ENCODE results near the gene CCDC73. TPM values are rescaled to one million over a fixed set of nuclear protein-coding genes. Genes with fewer than 3 reads are reported as not detected.
A peak's percentile ranks its signal among the peaks of the same experiment; 100 is the strongest.

CCDC73 gene
- total and polyA plus RNA-seq, 10 of the 15 experiments (the other 5 are each of a cell fraction or from before 2014, with no cell fraction given) = 0.05 to 0.57 (median 0.14) TPM

- ChIA-PET POLR2A (interaction anchor here (1.3 kb wide), 1 partner anchor 8 kb away, joined by 3 read pairs; no protein-coding TSS in a partner anchor), CTCF (interaction anchor here (0.7 to 2.2 kb wide), 4 partner anchors 22 to 86 kb away, joined by 3 to 14 read pairs (median 4); no protein-coding TSS in a partner anchor), RAD21 (ENCODE audit: unreplicated experiment) (interaction anchor here (1.5 kb wide), 1 partner anchor 17 kb away, joined by 3 read pairs; no protein-coding TSS in a partner anchor), SMC1A (ENCODE audit: uncharacterized antibody, unreplicated experiment) (interaction anchor here (0.7 to 1.1 kb wide), 5 partner anchors 17 to 225 kb away, joined by 3 read pairs; no protein-coding TSS in a partner anchor)
- Histone ChIP-seq H3K27ac (ENCODE audit: control insufficient read depth, insufficient read depth) (no peak overlapping the region), H3K9ac (ENCODE audit: control insufficient read depth, insufficient read depth, low read length) (no peak overlapping the region), H3K36me3 (ENCODE audit: control insufficient read depth in 2 of 2, insufficient read depth in 2 of 2, low read length in 1 of 2) (no peaks in the 10 kb centered on the region), H2AFZ (ENCODE audit: control insufficient read depth, low read depth, low read length) (no peak overlapping the region), H4K20me1 (ENCODE audit: control insufficient read depth, insufficient read depth) (no peaks in the 10 kb centered on the region), H3K4me2 (ENCODE audit: control insufficient read depth, insufficient read depth) (no peak overlapping the region), H3K79me2 (ENCODE audit: control insufficient read depth, insufficient read depth, low read length) (no peaks in the 10 kb centered on the region), H3K27me3 (replicated peaks in 1 of 2; ENCODE audit: control insufficient read depth in 2 of 2, insufficient read depth in 2 of 2, low read length in 1 of 2) (no peaks in the 10 kb centered on the region), H3K9me3 (replicated peaks; ENCODE audit: control insufficient read depth, insufficient read depth, low read length) (no peaks in the 10 kb centered on the region), H3K4me3 (no peak overlapping the region), H3K4me1 (ENCODE audit: control insufficient read depth, insufficient read depth, low read length) (no peaks in the 10 kb centered on the region)
- FAIRE-seq = no peak
- intact Hi-C loops (cut with micrococcal nuclease; ENCODE audit: unreplicated experiment) = no loop called here
- no TSS peak for BruUV-seq (replicated peaks)
- in situ Hi-C loops (cut with MboI) = no loop called here
- DNase-seq (ENCODE audit: low read depth, low spot score) = no peak
- WGBS (ENCODE audit: insufficient coverage, insufficient replicate concordance, low lambda C conversion rate, missing lambda C conversion rate) = 97% methylated on average over 2 of the region's 2 CpGs
- peak; percentile 68 for ATAC-seq
- TF ChIP-seq CEBPB (IDR thresholded peaks at IDR 0.05; ENCODE audit: borderline replicate concordance in 1 of 2, low read depth in 2 of 2, low read length in 2 of 2) (peak in 1 of 2 experiments; percentile 41; a peak in 1 of 4 replicates), RFX5 (IDR thresholded peaks at IDR 0.05; ENCODE audit: low read depth, low read length) (no peak)
Measured at GRCh38 chr11:32838505-32839274, 44.2 kb upstream of the CCDC73 start.

- no peaks in the 10 kb centered on the region for H3K79me2 ChIP-seq (ENCODE audit: control insufficient read depth, insufficient read depth, low read length)
- H3K9me3 ChIP-seq (replicated peaks; ENCODE audit: control insufficient read depth, insufficient read depth, low read length) = no peaks in the 10 kb centered on the region
- no peaks in the 10 kb centered on the region for H3K4me1 ChIP-seq (ENCODE audit: control insufficient read depth, insufficient read depth, low read length)
- no peaks in the 10 kb centered on the region for H4K20me1 ChIP-seq (ENCODE audit: control insufficient read depth, insufficient read depth)
- no TSS peak for BruUV-seq (replicated peaks)
- H3K4me2 ChIP-seq (ENCODE audit: control insufficient read depth, insufficient read depth) = no peak overlapping the region
- DNase-seq (ENCODE audit: low read depth, low spot score) = no peak
- intact Hi-C loops (cut with micrococcal nuclease; ENCODE audit: unreplicated experiment) = no loop called here
- FAIRE-seq = no peak
- no peaks in the 10 kb centered on the region for H3K36me3 ChIP-seq (ENCODE audit: control insufficient read depth in 2 of 2, insufficient read depth in 2 of 2, low read length in 1 of 2)
- no peak overlapping the region for H3K9ac ChIP-seq (ENCODE audit: control insufficient read depth, insufficient read depth, low read length)
- H2AFZ ChIP-seq (ENCODE audit: control insufficient read depth, low read depth, low read length) = no peak overlapping the region
- no peak overlapping the region for H3K4me3 ChIP-seq
- ChIA-PET CTCF (no interaction called here), POLR2A (no interaction called here), RAD21 (ENCODE audit: unreplicated experiment) (no interaction called here), SMC1A (ENCODE audit: uncharacterized antibody, unreplicated experiment) (interaction anchor here (0.8 to 0.9 kb wide), 2 partner anchors 31 to 57 kb away, joined by 3 read pairs; no protein-coding TSS in a partner anchor)
- H3K27ac ChIP-seq (ENCODE audit: control insufficient read depth, insufficient read depth) = no peak overlapping the region
- peak; percentile 79 for TF ChIP-seq MTA2 (IDR thresholded peaks at IDR 0.05; ENCODE audit: low read depth)
- TF ChIP-seq IKZF1 (conservative IDR thresholded peaks at IDR 0.05) = no peak
- no peak for ATAC-seq
- no peaks in the 10 kb centered on the region for H3K27me3 ChIP-seq (replicated peaks in 1 of 2; ENCODE audit: control insufficient read depth in 2 of 2, insufficient read depth in 2 of 2, low read length in 1 of 2)
- 96% methylated on average over 2 of the region's 2 CpGs for WGBS (ENCODE audit: insufficient coverage, insufficient replicate concordance, low lambda C conversion rate, missing lambda C conversion rate)
- in situ Hi-C loops (cut with MboI) = no loop called here
Measured at GRCh38 chr11:32836946-32837345, 42.5 kb upstream of the CCDC73 start.

Data from GM12878 (cell line).